ENCODE measurements around the gene AIG1. TPM values are rescaled to one million over a fixed set of nuclear protein-coding genes. Genes with fewer than 3 reads are reported as not detected.

Gene AIG1
- total and polyA plus RNA-seq, 2 of the 13 experiments (the other 11 are each of a cell fraction or from before 2014, with no cell fraction given): 115 to 197 TPM

GRCh38 chr6:143068001-143068400 lies 7.3 kb downstream of the AIG1 start:
- no peaks in the 10 kb centered on the region for H3K27me3 ChIP-seq (ENCODE audit: control insufficient read depth in 1 of 2, insufficient read depth in 2 of 2, low read length in 2 of 2)
- H3K4me1 ChIP-seq (ENCODE audit: insufficient read depth, low read length): peaks cover 49% of the 10 kb centered on the region
- no peaks in the 10 kb centered on the region for H4K20me1 ChIP-seq (ENCODE audit: insufficient read depth, low read length)
- no peak overlapping the region for H3K27ac ChIP-seq (ENCODE audit: extremely low read length, insufficient read depth, low read length)
- CTCF ChIA-PET (ENCODE audit: low intra/inter-chr PET ratio, low total read pairs): no interaction called here
- BruUV-seq (replicated peaks): no TSS peak
- H3K9me3 ChIP-seq (ENCODE audit: low read length): peaks cover 12% of the 10 kb centered on the region; the same call in 1 of the 2 replicates
- intact Hi-C loops (cut with micrococcal nuclease; ENCODE audit: unreplicated experiment): no loop called here
- TF ChIP-seq IKZF1 (IDR thresholded peaks at IDR 0.05) (no peak), PCBP1 (IDR thresholded peaks at IDR 0.05; ENCODE audit: borderline replicate concordance, low read depth, low read length) (no peak), NR2C2 (CRISPR knock-in tag; IDR thresholded peaks at IDR 0.05; ENCODE audit: borderline replicate concordance) (no peak), ZNF350 (CRISPR knock-in tag; IDR thresholded peaks at IDR 0.05; ENCODE audit: borderline replicate concordance, low read depth) (no peak), REL (CRISPR knock-in tag; conservative IDR thresholded peaks at IDR 0.05) (no peak), CC2D1A (CRISPR knock-in tag; IDR thresholded peaks at IDR 0.05) (no peak), ZBTB42 (CRISPR knock-in tag; IDR thresholded peaks at IDR 0.05) (no peak), PBX2 (CRISPR knock-in tag; IDR thresholded peaks at IDR 0.05) (no peak), DMAP1 (CRISPR knock-in tag; IDR thresholded peaks at IDR 0.05) (no peak), MATR3 (CRISPR knock-in tag; IDR thresholded peaks at IDR 0.05) (no peak), ZNF589 (CRISPR knock-in tag; conservative IDR thresholded peaks at IDR 0.05) (no peak), BATF2 (CRISPR knock-in tag; IDR thresholded peaks at IDR 0.05) (no peak), ZNF333 (CRISPR knock-in tag; IDR thresholded peaks at IDR 0.05; ENCODE audit: borderline replicate concordance) (no peak), KLF11 (CRISPR knock-in tag; IDR thresholded peaks at IDR 0.05) (no peak), ELF3 (CRISPR knock-in tag; IDR thresholded peaks at IDR 0.05) (no peak), U2AF2 (IDR thresholded peaks at IDR 0.05; ENCODE audit: low read depth, low read length) (no peak), GTF3A (CRISPR knock-in tag; conservative IDR thresholded peaks at IDR 0.05) (no peak), XRCC5 (optimal IDR thresholded peaks at IDR 0.05; ENCODE audit: low read length) (no peak)
- ATAC-seq: no peak
- DNase-seq (ENCODE audit: low spot score): no peak
- H3K9ac ChIP-seq (ENCODE audit: insufficient read depth, low read depth, low read length): no peak overlapping the region
- FAIRE-seq: no peak
- H3K36me3 ChIP-seq (replicated peaks in 1 of 2; ENCODE audit: control insufficient read depth in 1 of 2, insufficient read depth in 2 of 2, low read length in 2 of 2): no peaks in the 10 kb centered on the region
- peaks cover 18% of the 10 kb centered on the region for H3K79me2 ChIP-seq (ENCODE audit: insufficient read depth, low read length)
- no peak overlapping the region for H3K4me2 ChIP-seq (ENCODE audit: low read depth, low read length)
- in situ Hi-C loops (cut with HindIII; ENCODE audit: extremely low pct_ligation_motif_present, low pct_unique_long_range_greater_than_20kb): no loop called here
- no peak overlapping the region for H3K4me3 ChIP-seq (replicated peaks in 1 of 3; ENCODE audit: insufficient read depth in 1 of 3, low read depth in 2 of 3, low read length in 3 of 3)
- POLR2A ChIA-PET: no interaction called here
- H2AFZ ChIP-seq (ENCODE audit: low read length): no peak overlapping the region
- 88% methylated on average over 1 of the region's 1 CpG for WGBS (ENCODE audit: low lambda C conversion rate)

All from HepG2 (cell line).